GM18861 (cell line): ENCODE results near the gene NOL6.
A peak's percentile ranks its signal among the peaks of the same experiment; 100 is the strongest.

ENCODE experiments used
- ATAC-seq: cut with Tn5 transposase; IDR thresholded peaks from one replicate; pipeline ENCODE4 v1.9.1; 2021; ENCODE audit not compliant: unreplicated experiment

The NOL6 gene

GRCh38 chr9:33453999-33454660, 19.6 kb downstream of the NOL6 start:
- no peak for ATAC-seq

DNA sequence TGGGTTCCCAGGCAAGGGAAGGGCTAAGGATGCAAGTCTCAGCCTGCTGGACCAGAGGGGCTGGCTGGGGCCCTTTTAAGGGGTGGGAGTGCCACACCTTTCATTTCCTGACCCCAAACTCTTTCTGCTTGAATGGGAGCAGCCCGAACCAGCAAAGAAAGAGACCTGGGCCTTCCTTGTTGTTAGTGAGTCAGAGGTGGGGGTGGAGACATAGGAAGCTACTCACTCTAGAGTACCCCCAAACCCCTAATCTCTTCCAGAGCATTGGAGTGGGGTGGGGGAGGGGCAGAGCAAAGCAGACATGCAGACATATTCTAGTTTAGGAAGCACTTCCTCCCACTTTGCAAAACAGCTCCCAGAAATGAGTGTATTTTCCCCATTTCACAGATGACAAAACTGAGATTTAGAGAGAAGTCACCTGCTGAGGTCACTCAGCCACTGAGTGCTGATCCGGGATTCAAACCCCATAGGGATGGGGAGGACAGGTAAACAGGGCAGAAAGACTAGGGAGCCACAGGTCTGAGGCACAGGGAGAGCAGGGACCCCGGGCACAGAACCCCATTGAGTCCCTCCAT, 20.4 kb downstream of the NOL6 start:
- no peak for ATAC-seq

DNA sequence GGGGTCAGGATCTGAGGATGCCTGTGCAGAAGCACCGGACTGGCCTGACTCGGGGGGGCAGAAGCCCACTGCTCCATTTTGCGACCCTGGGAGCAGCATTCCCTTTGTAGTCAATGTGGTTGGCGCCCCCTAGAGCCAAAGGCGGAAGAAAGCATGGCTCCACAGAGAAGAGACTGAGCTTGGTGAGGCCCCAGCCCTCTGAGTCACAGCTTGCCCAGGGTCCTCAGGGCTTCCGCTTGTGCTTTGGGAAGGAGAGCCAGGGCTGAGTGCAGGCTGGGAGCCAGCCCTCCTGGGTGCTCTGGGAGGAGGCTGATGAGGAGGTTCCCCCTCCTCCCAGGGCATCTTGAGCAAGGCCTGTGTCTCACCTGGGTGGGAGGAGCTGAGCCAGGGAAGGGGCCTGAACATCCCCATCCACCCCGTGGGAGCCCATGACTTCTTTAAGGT, 20.9 kb downstream of the NOL6 start:
- ATAC-seq, result peak; percentile 42

DNA sequence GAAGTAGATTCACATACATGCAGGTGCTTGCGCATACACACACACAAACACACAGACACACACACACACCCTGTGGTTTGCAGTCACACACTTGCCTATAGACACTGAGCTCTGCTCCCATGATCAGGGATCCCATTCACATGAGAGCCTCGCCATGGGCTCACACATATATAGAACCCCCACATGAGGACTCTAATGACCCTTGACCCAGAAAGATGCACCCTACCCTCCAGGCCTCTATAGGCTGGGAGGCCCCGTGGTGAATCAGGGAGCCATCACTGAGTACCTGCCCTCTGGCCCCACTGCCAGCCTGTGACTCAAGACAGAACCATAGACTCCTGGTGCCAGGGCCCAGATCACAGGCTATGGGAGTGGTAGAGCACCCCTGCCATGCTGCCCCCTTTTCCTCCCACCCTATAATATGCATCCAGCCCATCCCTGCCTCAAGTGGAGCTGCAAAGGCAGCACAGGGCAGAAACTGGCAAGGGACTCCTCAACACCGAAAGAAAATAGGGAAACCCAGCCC, 23.0 kb downstream of the NOL6 start:
- ATAC-seq, result no peak

GRCh38 chr9:33449715-33450114, 24.0 kb downstream of the NOL6 start:
- no peak for ATAC-seq

- ATAC-seq, result no peak
Observed at GRCh38 chr9:33447799-33448553, 25.7 kb downstream of the NOL6 start.

DNA sequence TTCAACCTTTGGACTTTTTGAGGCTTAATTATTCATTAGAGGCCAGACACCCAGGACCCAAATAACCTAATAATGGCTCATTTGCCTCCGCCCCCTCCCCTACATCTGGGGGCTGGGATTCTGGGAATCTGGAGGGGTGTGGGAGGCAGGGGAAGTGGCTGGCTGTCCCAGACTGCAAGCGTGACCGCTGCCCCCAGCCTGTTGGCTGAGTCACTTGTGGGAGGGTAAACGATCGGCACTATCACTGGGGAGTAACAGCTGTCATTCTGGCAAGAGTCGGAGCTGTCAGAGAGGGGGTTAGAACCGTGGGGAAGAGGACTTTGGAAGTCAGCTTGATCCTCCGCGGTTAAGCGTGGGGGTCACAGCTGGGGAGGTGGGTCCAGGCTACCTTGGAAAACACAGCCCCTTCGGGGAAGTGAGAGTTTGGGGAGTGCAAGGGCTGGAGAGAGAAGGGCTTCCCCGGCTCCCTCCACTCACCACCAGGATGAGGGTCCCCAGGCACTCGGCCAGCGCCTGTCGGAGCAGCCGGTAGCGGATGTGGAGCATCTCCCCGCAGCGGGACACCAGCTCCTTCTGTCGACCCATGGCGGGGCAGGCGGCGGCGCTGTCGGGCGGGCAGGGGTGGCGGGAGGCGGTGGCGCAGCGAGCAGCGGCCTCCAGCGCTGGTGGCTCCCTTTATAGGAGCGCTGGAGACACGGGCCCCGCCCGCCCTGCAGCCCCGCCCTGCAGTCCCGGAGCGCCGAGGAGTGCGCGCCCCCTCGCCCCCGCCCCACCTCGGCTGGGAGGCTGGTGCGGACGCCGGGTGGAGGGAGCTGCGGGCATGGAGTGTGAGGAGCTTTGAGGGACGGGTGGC, 26.6 kb downstream of the NOL6 start, which contains the start of gene AQP3:
Gene AQP3, minus strand, starts transcription at position 648 of the 853 bp plus-strand sequence. Its CDS starts 63 bp downstream, at position 585.
- ATAC-seq, result no peak

DNA sequence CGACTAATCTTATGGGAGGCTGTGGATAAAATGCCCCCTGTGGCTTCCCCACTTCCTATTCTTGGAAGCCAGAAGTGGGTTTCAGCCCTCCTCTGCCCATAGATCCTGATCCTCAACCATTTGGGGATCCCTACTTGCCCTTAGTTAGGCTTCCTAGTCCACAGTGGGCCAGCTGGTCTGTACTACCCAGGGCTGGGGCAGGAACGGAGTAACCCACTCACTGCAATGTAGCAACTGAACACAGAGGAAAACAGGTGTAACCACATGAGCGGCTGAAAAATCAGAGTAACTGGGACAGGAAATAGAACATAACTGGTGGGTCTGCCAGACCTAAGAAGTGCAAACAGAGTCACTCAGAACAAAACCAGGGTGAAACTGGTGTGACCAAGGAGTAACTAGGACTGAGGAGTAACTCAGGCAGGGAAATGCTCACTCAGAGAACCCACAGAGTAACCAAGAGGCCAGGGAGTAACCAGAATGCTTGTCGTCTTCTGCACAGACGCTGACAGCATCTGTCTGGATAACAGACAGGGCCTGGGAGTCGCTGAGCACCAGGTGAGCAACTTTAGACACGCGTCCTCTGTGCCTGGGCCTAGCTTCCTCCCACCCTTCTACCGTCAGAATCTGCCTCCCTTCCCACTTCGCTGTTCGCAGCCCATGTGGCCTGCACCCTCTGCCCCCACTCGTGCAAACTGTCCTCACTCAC, 27.3 kb downstream of the NOL6 start:
- peak; percentile 92 for ATAC-seq

- no peak for ATAC-seq
Observed at GRCh38 chr9:33445389-33446239, 28.1 kb downstream of the NOL6 start.

- no peak for ATAC-seq
Observed at GRCh38 chr9:33443464-33444154, 30.1 kb downstream of the NOL6 start.

GRCh38 chr9:33443047-33443446, 30.7 kb downstream of the NOL6 start:
- ATAC-seq, result no peak

- no peak for ATAC-seq
Observed at GRCh38 chr9:33442125-33442524, 31.6 kb downstream of the NOL6 start.

GRCh38 chr9:33440609-33441008, 33.1 kb downstream of the NOL6 start:
- no peak for ATAC-seq

GRCh38 chr9:33440204-33440603, 33.5 kb downstream of the NOL6 start:
- no peak for ATAC-seq

DNA sequence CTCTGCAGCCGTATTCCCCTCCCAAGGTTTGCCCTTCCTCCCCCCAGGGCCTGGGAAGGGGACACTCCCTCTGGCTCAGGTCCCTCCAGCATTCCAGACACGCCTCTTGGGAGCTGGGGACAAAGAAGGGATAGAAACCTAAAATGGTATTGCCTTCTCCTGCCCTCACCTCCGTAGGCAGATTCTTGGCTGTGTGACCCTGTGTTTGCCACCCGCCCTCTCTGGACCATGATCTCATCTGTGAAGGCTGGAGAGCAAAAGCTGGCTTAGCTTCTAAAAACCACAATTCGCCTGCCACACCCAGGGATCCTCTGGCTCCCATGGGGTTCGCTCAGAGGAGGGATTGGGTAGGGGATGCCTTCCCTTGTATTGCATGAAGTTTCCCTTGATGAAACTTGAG, 34.0 kb downstream of the NOL6 start:
- no peak for ATAC-seq

DNA sequence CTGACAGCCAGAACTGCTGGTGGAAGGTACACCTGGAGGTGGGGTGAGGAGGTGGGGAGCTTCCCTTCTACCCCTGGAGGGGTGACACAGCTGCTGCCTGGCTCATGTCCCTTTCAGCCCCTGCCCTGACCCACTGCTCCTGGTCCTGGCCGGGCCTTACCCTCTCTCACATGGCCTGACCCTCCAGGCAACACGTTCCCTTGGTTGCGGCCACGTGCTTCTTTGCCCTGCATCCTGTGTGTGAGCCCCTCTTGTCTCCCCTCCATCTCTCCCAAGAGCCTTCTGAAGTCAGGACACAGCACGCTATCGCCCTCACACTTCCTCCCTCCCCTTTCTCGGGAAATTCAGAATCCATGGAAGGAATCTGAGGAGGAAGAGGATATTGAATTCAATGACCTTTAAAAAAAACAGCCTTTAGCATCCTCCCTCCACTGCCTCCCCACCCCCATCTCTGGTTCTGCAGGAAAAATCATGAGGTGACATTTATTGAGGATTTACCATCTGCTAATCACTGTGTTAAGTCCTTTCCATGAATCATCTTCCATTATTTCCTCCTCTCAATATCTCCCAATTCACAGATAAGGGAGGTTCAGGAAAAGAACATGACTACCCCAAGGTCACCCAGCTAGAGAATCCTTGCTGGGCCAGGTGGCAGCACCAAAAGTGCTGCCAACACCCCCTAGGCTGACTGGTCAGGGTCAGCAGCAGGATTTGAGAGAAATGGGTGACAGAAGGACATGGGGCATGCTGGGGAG, 34.6 kb downstream of the NOL6 start:
- no peak for ATAC-seq

DNA sequence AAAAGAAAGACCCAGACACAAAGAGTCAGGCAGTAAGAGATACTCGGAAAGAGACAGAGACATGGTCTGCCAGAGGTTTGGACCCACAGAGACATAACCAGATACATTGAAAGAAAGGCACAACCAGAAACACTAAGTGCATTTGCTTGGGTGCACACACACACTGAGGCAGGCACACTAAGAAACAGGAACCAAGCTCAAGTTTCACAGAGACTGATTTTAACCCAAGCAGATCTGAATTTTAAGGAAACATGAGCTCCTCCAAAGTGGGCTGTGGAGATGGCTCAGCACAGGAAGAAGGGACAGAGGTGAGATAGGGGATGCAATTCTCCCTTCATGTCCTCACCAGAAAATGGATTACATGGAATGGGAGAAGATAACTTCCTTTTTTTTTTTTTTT, 35.8 kb downstream of the NOL6 start:
- ATAC-seq, result no peak

DNA sequence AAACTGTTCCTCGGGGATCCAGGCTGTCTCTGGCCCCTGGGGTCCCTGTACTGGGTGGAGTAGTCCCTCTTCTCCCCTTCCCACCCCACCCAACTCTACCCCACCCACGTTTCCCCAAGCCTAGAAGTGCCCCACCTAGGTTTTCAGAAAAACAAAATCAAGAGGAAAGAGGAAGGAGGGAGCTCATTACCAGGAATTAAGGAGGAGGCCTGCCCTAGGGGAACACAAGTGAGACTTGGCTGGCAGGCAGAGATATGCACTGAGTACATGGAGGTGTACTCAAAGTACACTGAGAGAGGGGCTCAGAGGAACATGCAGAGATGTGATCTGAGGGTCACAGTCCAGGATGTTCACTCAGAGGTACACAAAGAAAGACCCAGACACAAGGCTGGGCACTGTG, 36.5 kb downstream of the NOL6 start:
- ATAC-seq, result no peak
